Suprapubic skin (tissue), 4 donors: ENCODE results near the gene STK40. TPM values are rescaled to one million over a fixed set of nuclear protein-coding genes. Genes with fewer than 3 reads are reported as not detected.

Source experiments
- DNase-seq, 2 donors: peaks; one replicate each; pipeline ENCODE4 v3.0.0-alpha.2; 2019; ENCODE audit warnings: low spot score in 2 of 2
- H3K27ac ChIP-seq: fragments of 200-600 bp; sonication (generic); one replicate; pipeline ENCODE4 v1.5.1; 2019
- H3K27me3 ChIP-seq: fragments of 200-600 bp; sonication (generic); one replicate; pipeline ENCODE4 v1.5.1; 2019
- H3K36me3 ChIP-seq: fragments of 200-600 bp; sonication (generic); one replicate; pipeline ENCODE4 v1.5.1; 2019
- H3K4me1 ChIP-seq: fragments of 200-600 bp; sonication (generic); one replicate; pipeline ENCODE4 v1.5.1; 2019
- H3K4me3 ChIP-seq: fragments of 200-600 bp; sonication (generic); one replicate; pipeline ENCODE4 v1.5.1; 2019; ENCODE audit warnings: mild to moderate bottlenecking
- H3K9me3 ChIP-seq: fragments of 200-600 bp; sonication (generic); one replicate; pipeline ENCODE4 v1.5.1; 2019
- CTCF ChIP-seq, 2 donors: fragments of 200-600 bp in 1 of 2; fragments of 450-650 bp in 1 of 2; sonication (generic) in 1 of 2; IDR thresholded peaks; one replicate each; pipeline ENCODE4 v1.5.1; 2016 to 2019; ENCODE audit warnings: antibody characterized with exemption in 2 of 2, mild to moderate bottlenecking in 1 of 2, moderate library complexity in 1 of 2
- EP300 ChIP-seq: sonication (generic); formaldehyde crosslinking; IDR thresholded peaks from one replicate; pipeline ENCODE4 v1.6.1; 2017; ENCODE audit warnings: antibody characterized with exemption
- POLR2A ChIP-seq, 2 donors: fragments of 450-650 bp; IDR thresholded peaks; one replicate each; pipeline ENCODE4 v1.6.1; 2017; ENCODE audit warnings: antibody characterized with exemption in 2 of 2, mild to moderate bottlenecking in 2 of 2, moderate library complexity in 2 of 2
- POLR2AphosphoS5 ChIP-seq, 3 donors: sonication (generic); formaldehyde crosslinking; IDR thresholded peaks; one replicate each; pipeline ENCODE4 v1.6.1; 2017; ENCODE audit warnings: antibody characterized with exemption in 3 of 3
- WGBS: methylation state at CpG from one replicate; pipeline ENCODE4 v1.1.5; 2018; 5-methylcytosine and 5-hydroxymethylcytosine counted together
- total RNA-seq, 4 donors: library from RNA; depleted of rRNA; stranded (reverse); fragments of >200 nt; gene quantifications; one replicate each; pipeline ENCODE4 v1.1.0, GENCODE V29; 2016

The STK40 gene
- total RNA-seq, 4 donors from 2014 or later, result 29.0 to 69.5 (median 51.8) TPM

GRCh38 chr1:36304521-36304920, 81.2 kb downstream of the STK40 start:
- Histone ChIP-seq H3K4me1 (peaks cover 44% of the 10 kb centered on the region), H3K27ac (no peak overlapping the region), H3K9me3 (no peaks in the 10 kb centered on the region), H3K4me3 (no peak overlapping the region), H3K36me3 (peaks cover 39% of the 10 kb centered on the region), H3K27me3 (no peaks in the 10 kb centered on the region)
- WGBS, result 70% methylated on average over 7 of the region's 7 CpGs
- DNase-seq, result peak in 1 of 2 donors; percentile 60
- TF ChIP-seq POLR2A (IDR thresholded peaks at IDR 0.05) (no peak), CTCF (IDR thresholded peaks at IDR 0.05) (no peak)

- no peak overlapping the region for H3K27ac ChIP-seq
- no peaks in the 10 kb centered on the region for H3K27me3 ChIP-seq
- H3K4me1 ChIP-seq, result peaks cover 51% of the 10 kb centered on the region
- DNase-seq, result peak in 1 of 2 donors; percentile 64
- H3K4me3 ChIP-seq, result no peak overlapping the region
- TF ChIP-seq EP300 (no peak), POLR2A (IDR thresholded peaks at IDR 0.05) (no peak), POLR2AphosphoS5 (IDR thresholded peaks at IDR 0.05) (no peak), CTCF (IDR thresholded peaks at IDR 0.05) (no peak)
- H3K9me3 ChIP-seq, result no peaks in the 10 kb centered on the region
- 91% methylated on average over 23 of the region's 23 CpGs for WGBS
- H3K36me3 ChIP-seq, result peaks cover 41% of the 10 kb centered on the region
These were observed 81.9 kb downstream of the STK40 start for GRCh38 chr1:36303650-36304360.

GRCh38 chr1:36303244-36303643, 82.5 kb downstream of the STK40 start:
- Histone ChIP-seq H3K4me1 (peaks cover 54% of the 10 kb centered on the region), H3K4me3 (no peak overlapping the region), H3K9me3 (no peaks in the 10 kb centered on the region), H3K27ac (no peak overlapping the region), H3K27me3 (no peaks in the 10 kb centered on the region), H3K36me3 (peaks cover 47% of the 10 kb centered on the region)
- 68% methylated on average over 5 of the region's 5 CpGs for WGBS
- DNase-seq, result no peak
- no peak for TF ChIP-seq POLR2A (IDR thresholded peaks at IDR 0.05)
- no peak for TF ChIP-seq CTCF (IDR thresholded peaks at IDR 0.05)
- TF ChIP-seq POLR2AphosphoS5 (IDR thresholded peaks at IDR 0.05), result no peak
- no peak for TF ChIP-seq EP300

- H3K36me3 ChIP-seq, result peaks cover 66% of the 10 kb centered on the region
- no peak overlapping the region for H3K4me3 ChIP-seq
- H3K4me1 ChIP-seq, result peaks cover 44% of the 10 kb centered on the region
- H3K27me3 ChIP-seq, result no peaks in the 10 kb centered on the region
- no peak for DNase-seq
- H3K27ac ChIP-seq, result peak overlapping the region; percentile 84
- WGBS, result 55% methylated on average over 1 of the region's 1 CpG
- H3K9me3 ChIP-seq, result no peaks in the 10 kb centered on the region
- TF ChIP-seq CTCF (IDR thresholded peaks at IDR 0.05), result no peak
- no peak for TF ChIP-seq EP300
- no peak for TF ChIP-seq POLR2AphosphoS5 (IDR thresholded peaks at IDR 0.05)
- no peak for TF ChIP-seq POLR2A (IDR thresholded peaks at IDR 0.05)
These were observed 84.5 kb downstream of the STK40 start for GRCh38 chr1:36301220-36301619.

GRCh38 chr1:36300526-36300925, 85.2 kb downstream of the STK40 start:
- WGBS, result 63% methylated on average over 1 of the region's 1 CpG
- Histone ChIP-seq H3K4me3 (no peak overlapping the region), H3K36me3 (peaks cover 68% of the 10 kb centered on the region), H3K9me3 (no peaks in the 10 kb centered on the region), H3K4me1 (peaks cover 37% of the 10 kb centered on the region), H3K27ac (peak overlapping the region; percentile 84), H3K27me3 (no peaks in the 10 kb centered on the region)
- no peak for TF ChIP-seq POLR2AphosphoS5 (IDR thresholded peaks at IDR 0.05)
- no peak for TF ChIP-seq EP300
- TF ChIP-seq CTCF (IDR thresholded peaks at IDR 0.05), result no peak
- TF ChIP-seq POLR2A (IDR thresholded peaks at IDR 0.05), result no peak
- no peak for DNase-seq
